ENCODE data around the gene CCDC57. TPM values are rescaled to one million over a fixed set of nuclear protein-coding genes. Genes with fewer than 3 reads are reported as not detected.

The CCDC57 gene
- total RNA-seq, 1 donor from 2014 or later, result 40.7 TPM

DNA sequence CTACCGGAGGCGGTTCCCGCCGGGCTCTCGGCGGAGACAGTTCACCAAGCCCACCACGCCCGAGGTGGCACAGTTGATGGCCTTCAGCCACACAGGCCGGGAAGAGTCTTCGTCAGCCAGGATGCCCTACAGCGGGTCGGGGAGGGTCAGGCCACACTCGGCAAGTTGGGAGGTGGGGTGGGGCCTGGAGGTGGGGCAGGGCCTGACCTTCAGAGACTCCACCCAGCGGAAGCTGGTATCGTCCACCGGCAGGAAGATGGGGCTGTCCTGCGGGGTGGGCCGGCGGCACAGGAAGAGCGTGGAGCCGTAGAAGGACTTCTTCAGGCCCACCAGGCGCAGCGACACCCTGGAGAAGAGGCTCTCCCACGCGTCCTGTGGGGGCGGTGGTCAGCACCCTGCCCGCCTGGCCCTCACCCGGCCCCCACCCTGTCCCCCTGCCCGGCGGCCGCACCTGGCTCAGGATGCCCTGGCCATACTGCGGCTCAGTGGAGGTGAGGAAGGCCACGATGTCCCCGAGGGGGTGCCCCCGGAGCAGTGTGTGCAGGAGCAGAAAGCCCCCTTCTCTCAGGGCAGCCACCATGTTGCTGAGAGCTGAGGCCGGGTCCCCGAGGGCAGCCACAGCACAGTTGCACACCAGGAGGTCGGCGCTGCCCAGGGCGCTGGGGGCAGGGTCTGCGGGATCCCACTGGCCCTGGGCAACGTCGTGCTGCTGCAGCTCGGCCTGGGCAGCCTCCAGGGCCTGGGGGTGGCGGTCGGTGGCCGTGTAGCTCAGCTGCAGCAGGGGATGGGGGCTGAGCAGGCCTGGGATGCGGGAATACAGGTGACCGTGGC, 127.4 kb downstream of the CCDC57 start:
- Mint-ChIP-seq H3K9me3 (ENCODE audit: unreplicated experiment) (peaks cover 3% of the 10 kb centered on the region), H3K36me3 (ENCODE audit: unreplicated experiment) (no peaks in the 10 kb centered on the region), H3K4me1 (ENCODE audit: low read depth, unreplicated experiment) (no peaks in the 10 kb centered on the region), H3K27me3 (ENCODE audit: unreplicated experiment) (peaks cover 2% of the 10 kb centered on the region), H3K27ac (ENCODE audit: unreplicated experiment) (no peak overlapping the region), H3K4me3 (ENCODE audit: unreplicated experiment) (no peak overlapping the region)
- TF ChIP-seq, protein P1, sequence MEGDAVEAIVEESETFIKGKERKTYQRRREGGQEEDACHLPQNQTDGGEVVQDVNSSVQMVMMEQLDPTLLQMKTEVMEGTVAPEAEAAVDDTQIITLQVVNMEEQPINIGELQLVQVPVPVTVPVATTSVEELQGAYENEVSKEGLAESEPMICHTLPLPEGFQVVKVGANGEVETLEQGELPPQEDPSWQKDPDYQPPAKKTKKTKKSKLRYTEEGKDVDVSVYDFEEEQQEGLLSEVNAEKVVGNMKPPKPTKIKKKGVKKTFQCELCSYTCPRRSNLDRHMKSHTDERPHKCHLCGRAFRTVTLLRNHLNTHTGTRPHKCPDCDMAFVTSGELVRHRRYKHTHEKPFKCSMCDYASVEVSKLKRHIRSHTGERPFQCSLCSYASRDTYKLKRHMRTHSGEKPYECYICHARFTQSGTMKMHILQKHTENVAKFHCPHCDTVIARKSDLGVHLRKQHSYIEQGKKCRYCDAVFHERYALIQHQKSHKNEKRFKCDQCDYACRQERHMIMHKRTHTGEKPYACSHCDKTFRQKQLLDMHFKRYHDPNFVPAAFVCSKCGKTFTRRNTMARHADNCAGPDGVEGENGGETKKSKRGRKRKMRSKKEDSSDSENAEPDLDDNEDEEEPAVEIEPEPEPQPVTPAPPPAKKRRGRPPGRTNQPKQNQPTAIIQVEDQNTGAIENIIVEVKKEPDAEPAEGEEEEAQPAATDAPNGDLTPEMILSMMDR (IDR thresholded peaks at IDR 0.05; ENCODE audit: partially characterized antibody, unreplicated experiment), result no peak
- DNase-seq, result no peak

- Mint-ChIP-seq H3K27ac (ENCODE audit: unreplicated experiment) (no peak overlapping the region), H3K4me3 (ENCODE audit: unreplicated experiment) (no peak overlapping the region), H3K9me3 (ENCODE audit: unreplicated experiment) (peaks cover 5% of the 10 kb centered on the region), H3K27me3 (ENCODE audit: unreplicated experiment) (peaks cover 2% of the 10 kb centered on the region), H3K36me3 (ENCODE audit: unreplicated experiment) (no peaks in the 10 kb centered on the region), H3K4me1 (ENCODE audit: low read depth, unreplicated experiment) (no peaks in the 10 kb centered on the region)
- TF ChIP-seq, protein P1 (IDR thresholded peaks at IDR 0.05; ENCODE audit: partially characterized antibody, unreplicated experiment), result no peak
- no peak for DNase-seq
Measured at GRCh38 chr17:82084373-82085030, 128.1 kb downstream of the CCDC57 start.

DNA sequence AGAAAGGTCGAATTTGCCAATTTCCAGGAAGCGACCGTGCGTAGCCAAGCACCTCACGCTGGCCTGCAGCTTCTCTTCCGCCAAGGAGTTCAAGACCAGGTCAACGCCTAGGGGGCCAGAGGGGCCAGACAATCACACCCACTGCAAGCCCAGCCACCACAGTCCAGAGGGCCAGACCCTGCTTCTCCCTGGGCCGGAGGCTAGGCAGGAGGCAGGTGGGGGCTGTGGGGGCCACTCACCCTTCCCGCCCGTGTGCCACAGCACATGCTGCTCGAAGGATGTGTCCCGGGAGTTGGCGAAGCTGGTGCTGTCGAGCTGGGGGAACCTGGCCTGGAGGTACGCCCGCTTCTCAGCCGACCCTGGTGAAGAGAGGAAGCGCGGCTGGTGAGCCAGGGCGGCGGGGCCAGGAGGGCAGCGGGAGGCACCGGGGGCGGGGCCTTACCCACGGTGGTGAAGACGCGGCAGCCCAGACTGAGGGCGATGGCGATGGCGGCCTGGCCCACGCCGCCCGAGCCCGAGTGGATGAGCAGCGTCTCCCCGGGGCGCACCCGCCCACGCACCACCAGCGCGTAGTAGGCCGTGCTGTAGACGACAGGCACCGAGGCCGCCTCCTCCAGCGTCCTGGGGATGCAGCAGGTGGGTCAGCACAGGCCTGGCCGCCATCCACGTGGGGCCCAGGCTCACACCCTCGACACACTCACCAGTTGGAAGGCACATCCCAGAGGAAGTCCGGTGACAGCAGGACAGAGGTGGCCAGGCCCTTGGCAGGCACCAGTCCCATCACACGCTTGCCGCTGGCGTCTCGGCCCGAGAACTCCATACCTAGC, 128.9 kb downstream of the CCDC57 start:
- H3K36me3 Mint-ChIP-seq (ENCODE audit: unreplicated experiment), result no peaks in the 10 kb centered on the region
- H3K27me3 Mint-ChIP-seq (ENCODE audit: unreplicated experiment), result peaks cover 2% of the 10 kb centered on the region
- no peaks in the 10 kb centered on the region for H3K4me1 Mint-ChIP-seq (ENCODE audit: low read depth, unreplicated experiment)
- TF ChIP-seq, protein P1 (IDR thresholded peaks at IDR 0.05; ENCODE audit: partially characterized antibody, unreplicated experiment), result no peak
- H3K27ac Mint-ChIP-seq (ENCODE audit: unreplicated experiment), result no peak overlapping the region
- DNase-seq, result no peak
- peaks cover 5% of the 10 kb centered on the region for H3K9me3 Mint-ChIP-seq (ENCODE audit: unreplicated experiment)
- no peak overlapping the region for H3K4me3 Mint-ChIP-seq (ENCODE audit: unreplicated experiment)

- Mint-ChIP-seq H3K27ac (ENCODE audit: unreplicated experiment) (no peak overlapping the region), H3K36me3 (ENCODE audit: unreplicated experiment) (no peaks in the 10 kb centered on the region), H3K9me3 (ENCODE audit: unreplicated experiment) (peaks cover 8% of the 10 kb centered on the region), H3K4me3 (ENCODE audit: unreplicated experiment) (no peak overlapping the region), H3K4me1 (ENCODE audit: low read depth, unreplicated experiment) (no peaks in the 10 kb centered on the region), H3K27me3 (ENCODE audit: unreplicated experiment) (peaks cover 5% of the 10 kb centered on the region)
- TF ChIP-seq, protein P1 (IDR thresholded peaks at IDR 0.05; ENCODE audit: partially characterized antibody, unreplicated experiment), result no peak
- DNase-seq, result no peak
Measured at GRCh38 chr17:82083009-82083408, 129.6 kb downstream of the CCDC57 start.
